ENCODE data around the gene MAGEA11. TPM values are rescaled to one million over a fixed set of nuclear protein-coding genes. Genes with fewer than 3 reads are reported as not detected.
"Not testable (repeated sequence)": the region's sequence is repeated elsewhere in the genome, so short reads cannot be mapped to it uniquely, and the experiment has no call there.

Gene MAGEA11
- polyA plus RNA-seq (ENCODE audit: low read depth in 6 of 6), result not detected

GRCh38 chrX:149711545-149712236, at the start of gene MAGEA11:
MAGEA11 (plus strand) TSS chrX:149712060; CDS start chrX:149713160, 1,100 bp downstream.
- peaks cover 11 to 22% (median 13%) of the 10 kb centered on the region in 3 donors for H3K4me1 Mint-ChIP-seq
- ATAC-seq (ENCODE audit: low read depth in 2 of 2) (no peak), DNase-seq (no peak)
- no peak within 1 kb of the TSS for H3K4me3 Mint-ChIP-seq
- no peak within 1 kb of the TSS for H3K27ac Mint-ChIP-seq
- H3K27me3 Mint-ChIP-seq, result peaks cover 0 to 6% (median 0%) of the 10 kb centered on the region in 3 donors
- H3K9me3 Mint-ChIP-seq, result peaks cover 0 to 1% (median 0%) of the 10 kb centered on the region in 7 donors
- H3K36me3 Mint-ChIP-seq, result no peaks in the 10 kb centered on the region

- ATAC-seq (ENCODE audit: low read depth in 2 of 2); H3K36me3 Mint-ChIP-seq; H3K27me3 Mint-ChIP-seq; DNase-seq; H3K4me3 Mint-ChIP-seq; H3K27ac Mint-ChIP-seq; H3K9me3 Mint-ChIP-seq; H3K4me1 Mint-ChIP-seq: not testable (repeated sequence)
These were observed 36.8 kb upstream of the MAGEA11 start for GRCh38 chrX:149675088-149675487.

- not testable (repeated sequence) for H3K27ac Mint-ChIP-seq; H3K4me3 Mint-ChIP-seq; ATAC-seq (ENCODE audit: low read depth in 2 of 2); H3K36me3 Mint-ChIP-seq; H3K9me3 Mint-ChIP-seq; H3K27me3 Mint-ChIP-seq; H3K4me1 Mint-ChIP-seq; DNase-seq
These were observed 36.3 kb upstream of the MAGEA11 start for GRCh38 chrX:149675554-149675953.

DNA sequence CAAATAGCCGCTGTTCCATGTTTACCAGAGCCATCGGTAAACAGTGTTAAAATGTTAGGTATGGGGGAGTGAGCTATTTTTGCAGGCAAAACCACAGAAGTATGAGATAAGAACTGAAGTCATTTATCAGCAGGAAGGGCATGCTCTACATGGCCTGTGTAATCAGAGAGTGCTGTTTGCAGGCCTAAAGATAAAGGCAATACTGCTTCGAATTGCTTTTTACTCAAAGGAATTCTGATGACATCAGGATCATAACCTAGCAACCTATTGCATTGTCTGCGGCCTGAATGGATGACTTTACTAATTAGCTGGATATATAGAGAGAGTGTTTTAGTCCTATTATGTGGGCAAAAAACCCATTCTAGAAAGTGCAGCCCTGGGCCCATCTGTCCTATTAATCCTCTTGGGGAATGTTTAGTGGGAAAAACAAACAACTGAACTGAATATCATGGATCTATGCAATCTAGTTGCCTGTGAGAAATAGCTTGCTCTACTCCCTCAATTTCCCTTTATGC, 32.6 kb upstream of the MAGEA11 start:
- ATAC-seq (ENCODE audit: low read depth in 2 of 2); H3K4me3 Mint-ChIP-seq; H3K9me3 Mint-ChIP-seq; H3K27ac Mint-ChIP-seq; H3K27me3 Mint-ChIP-seq; DNase-seq; H3K4me1 Mint-ChIP-seq; H3K36me3 Mint-ChIP-seq: not testable (repeated sequence)

GRCh38 chrX:149681182-149681581, 30.7 kb upstream of the MAGEA11 start:
- Mint-ChIP-seq H3K36me3 (no peaks in the 10 kb centered on the region), H3K4me3 (no peak overlapping the region), H3K27me3 (no peaks in the 10 kb centered on the region), H3K4me1 (no peaks in the 10 kb centered on the region), H3K27ac (no peak overlapping the region), H3K9me3 (peaks cover 0 to 2% (median 0%) of the 10 kb centered on the region in 7 donors)
- no peak for DNase-seq
- ATAC-seq (ENCODE audit: low read depth in 2 of 2), result no peak

GRCh38 chrX:149682031-149682430, 29.8 kb upstream of the MAGEA11 start:
- Mint-ChIP-seq H3K27me3 (no peaks in the 10 kb centered on the region), H3K4me3 (no peak overlapping the region), H3K9me3 (peaks cover 0 to 2% (median 0%) of the 10 kb centered on the region in 7 donors), H3K36me3 (no peaks in the 10 kb centered on the region), H3K27ac (peak overlapping the region in 1 of 6 donors; percentile 8), H3K4me1 (no peaks in the 10 kb centered on the region)
- no peak for DNase-seq
- no peak for ATAC-seq (ENCODE audit: low read depth in 2 of 2)

- no peak for DNase-seq
- peaks cover 0 to 2% (median 0%) of the 10 kb centered on the region in 7 donors for H3K9me3 Mint-ChIP-seq
- no peak overlapping the region for H3K27ac Mint-ChIP-seq
- H3K27me3 Mint-ChIP-seq, result no peaks in the 10 kb centered on the region
- H3K4me3 Mint-ChIP-seq, result no peak overlapping the region
- H3K36me3 Mint-ChIP-seq, result no peaks in the 10 kb centered on the region
- no peaks in the 10 kb centered on the region for H3K4me1 Mint-ChIP-seq
- ATAC-seq (ENCODE audit: low read depth in 2 of 2), result no peak
These were observed 28.6 kb upstream of the MAGEA11 start for GRCh38 chrX:149682956-149683947.

DNA sequence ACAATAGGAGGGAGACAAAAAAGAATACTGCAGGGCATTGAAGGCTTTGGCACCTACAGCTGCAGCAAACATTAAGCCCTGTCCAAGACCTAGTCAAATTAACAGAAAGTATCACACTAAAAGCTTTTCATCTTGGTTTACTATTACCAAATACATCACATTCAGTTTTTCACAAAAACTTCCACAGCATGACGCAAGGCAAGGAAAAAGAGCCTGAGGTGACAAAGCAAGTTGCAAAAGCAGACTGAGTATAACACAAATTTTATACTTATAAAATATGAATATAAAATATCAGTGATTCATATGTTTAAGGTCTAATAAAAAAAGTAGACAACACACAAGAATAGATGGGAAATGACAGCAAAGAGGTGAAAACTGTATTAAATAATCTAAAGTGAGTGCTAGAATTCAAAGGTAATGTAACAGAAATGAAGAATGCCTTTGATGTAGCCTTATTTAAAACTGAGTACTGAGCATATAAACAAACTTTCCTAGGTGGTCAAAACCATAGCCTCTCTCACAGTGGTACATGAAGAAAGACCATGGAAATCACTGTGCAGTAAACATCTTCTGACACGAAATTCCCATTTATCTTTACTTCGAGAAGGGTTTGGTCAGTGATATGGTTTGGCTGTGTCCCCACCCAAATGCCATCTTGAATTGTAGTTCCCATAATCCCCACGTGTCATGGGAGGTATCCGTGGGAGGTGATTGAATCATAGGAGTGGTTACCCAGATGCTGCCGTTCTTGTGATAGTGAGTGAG, 27.7 kb upstream of the MAGEA11 start:
- Mint-ChIP-seq H3K36me3 (no peaks in the 10 kb centered on the region), H3K27ac (no peak overlapping the region), H3K4me3 (no peak overlapping the region), H3K27me3 (no peaks in the 10 kb centered on the region), H3K4me1 (no peaks in the 10 kb centered on the region), H3K9me3 (peaks cover 0 to 2% (median 0%) of the 10 kb centered on the region in 7 donors)
- no peak for DNase-seq
- no peak for ATAC-seq (ENCODE audit: low read depth in 2 of 2)

GRCh38 chrX:149687991-149688390, 23.9 kb upstream of the MAGEA11 start:
- DNase-seq, result no peak
- Mint-ChIP-seq H3K4me1 (no peaks in the 10 kb centered on the region), H3K27ac (no peak overlapping the region), H3K27me3 (peaks cover 4 to 10% (median 7%) of the 10 kb centered on the region in 3 donors), H3K9me3 (peaks cover 4 to 18% (median 6%) of the 10 kb centered on the region in 7 donors), H3K36me3 (no peaks in the 10 kb centered on the region), H3K4me3 (no peak overlapping the region)
- no peak for ATAC-seq (ENCODE audit: low read depth in 2 of 2)

GRCh38 chrX:149688552-149688951, 23.3 kb upstream of the MAGEA11 start:
- ATAC-seq (ENCODE audit: low read depth in 2 of 2) (no peak), DNase-seq (no peak)
- Mint-ChIP-seq H3K4me1 (no peaks in the 10 kb centered on the region), H3K4me3 (no peak overlapping the region), H3K27ac (no peak overlapping the region), H3K27me3 (peaks cover 4 to 10% (median 7%) of the 10 kb centered on the region in 3 donors), H3K36me3 (no peaks in the 10 kb centered on the region), H3K9me3 (peaks cover 4 to 24% (median 12%) of the 10 kb centered on the region in 7 donors)

- Mint-ChIP-seq H3K4me3 (no peak overlapping the region), H3K27me3 (peaks cover 4 to 14% (median 10%) of the 10 kb centered on the region in 3 donors), H3K9me3 (peaks cover 4 to 27% (median 17%) of the 10 kb centered on the region in 7 donors), H3K27ac (no peak overlapping the region), H3K4me1 (peaks cover 0 to under 1% (median 0%) of the 10 kb centered on the region in 3 donors), H3K36me3 (no peaks in the 10 kb centered on the region)
- DNase-seq (no peak), ATAC-seq (ENCODE audit: low read depth in 2 of 2) (no peak)
These were observed 20.1 kb upstream of the MAGEA11 start for GRCh38 chrX:149691794-149692193.

- not testable (repeated sequence) for ATAC-seq (ENCODE audit: low read depth in 2 of 2); H3K4me3 Mint-ChIP-seq; H3K27ac Mint-ChIP-seq; H3K36me3 Mint-ChIP-seq; DNase-seq; H3K4me1 Mint-ChIP-seq
- peaks cover 4 to 14% (median 10%) of the 10 kb centered on the region in 3 donors for H3K27me3 Mint-ChIP-seq
- peaks cover 5 to 27% (median 17%) of the 10 kb centered on the region in 7 donors for H3K9me3 Mint-ChIP-seq
These were observed 19.1 kb upstream of the MAGEA11 start for GRCh38 chrX:149692686-149693272.

Data from naive B cell (primary cell).